Tibial nerve (tissue), 4 donors: ENCODE measurements around the gene RASD2. TPM values are rescaled to one million over a fixed set of nuclear protein-coding genes. Genes with fewer than 3 reads are reported as not detected.

Experiments used
- DNase-seq, 2 donors: peaks; one replicate each; pipeline ENCODE4 v3.0.0-alpha.2; 2019; ENCODE audit warnings: low spot score in 2 of 2
- H3K27ac ChIP-seq, 4 donors: fragments of 200-600 bp; sonication (generic) in 3 of 4; one replicate each; pipeline ENCODE4 v1.5.1; 2017 to 2019; ENCODE audit warnings: mild to moderate bottlenecking in 1 of 4
- H3K27me3 ChIP-seq, 2 donors: fragments of 200-600 bp; sonication (generic) in 1 of 2; one replicate each; pipeline versions ENCODE4 v1.5.1 to v1.6.0; 2017 to 2019
- H3K36me3 ChIP-seq, 3 donors: fragments of 200-600 bp; sonication (generic); one replicate each; pipeline ENCODE4 v1.5.1; 2018 to 2019
- H3K4me1 ChIP-seq, 4 donors: fragments of 200-600 bp; sonication (generic) in 3 of 4; one replicate each; pipeline ENCODE4 v1.5.1; 2017 to 2019
- H3K4me3 ChIP-seq, 4 donors: fragments of 200-600 bp; sonication (generic) in 3 of 4; one replicate each; pipeline ENCODE4 v1.5.1; 2017 to 2019; ENCODE audit warnings: mild to moderate bottlenecking in 1 of 4, moderate library complexity in 1 of 4
- H3K9me3 ChIP-seq, 4 donors: fragments of 200-600 bp; sonication (generic) in 3 of 4; one replicate each; pipeline ENCODE4 v1.5.1; 2017 to 2019
- EP300 ChIP-seq, 2 donors: sonication (generic); formaldehyde crosslinking; IDR thresholded peaks; one replicate each; pipeline ENCODE4 v1.6.1; 2017; ENCODE audit warnings: antibody characterized with exemption in 2 of 2, mild to moderate bottlenecking in 1 of 2
- POLR2A ChIP-seq, 2 donors: fragments of 450-650 bp; IDR thresholded peaks; one replicate each; pipeline ENCODE4 v1.6.1; 2017; ENCODE audit warnings: antibody characterized with exemption in 2 of 2, mild to moderate bottlenecking in 2 of 2, moderate library complexity in 2 of 2
- WGBS, 2 donors: methylation state at CpG; one replicate each; pipeline ENCODE4 v1.1.5; 2018; 5-methylcytosine and 5-hydroxymethylcytosine counted together
- total RNA-seq, 4 donors: library from RNA; depleted of rRNA; stranded (reverse); fragments of >200 nt; gene quantifications; one replicate each; pipeline ENCODE4 v1.1.0, GENCODE V29; 2016
- TF ChIP-seq, protein P1 (sequence below), 5 experiments: fragments of 200-600 bp in 3 of 5; fragments of 450-650 bp in 2 of 5; sonication (generic) in 3 of 5; IDR thresholded peaks; one replicate each; pipeline ENCODE4 v1.5.1; 2016 to 2019; ENCODE audit warnings: antibody characterized with exemption in 5 of 5, mild to moderate bottlenecking in 3 of 5, moderate library complexity in 2 of 5

The RASD2 gene
- total RNA-seq, 4 donors from 2014 or later: 0.20 to 1.5 (median 0.40) TPM

DNA sequence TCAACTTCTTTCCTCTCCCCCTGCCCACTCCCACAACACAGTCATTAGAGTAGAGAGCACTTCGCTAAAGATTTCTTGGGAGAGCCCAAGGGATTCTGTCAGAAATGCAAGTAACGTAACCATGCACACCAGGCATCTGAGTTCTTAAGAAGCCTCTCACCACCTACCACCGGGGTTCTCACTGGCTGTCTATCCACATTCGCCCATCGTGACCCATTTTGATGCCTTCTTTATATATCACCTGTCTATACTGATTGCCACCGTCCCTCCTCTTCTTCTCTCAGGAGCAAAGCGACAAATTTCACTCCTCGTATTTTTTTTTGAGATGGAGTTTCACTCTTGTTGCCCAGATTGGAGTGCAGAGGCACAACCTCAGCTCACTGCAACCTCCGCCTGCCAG lies 23.9 kb upstream of the RASD2 start:
- 81 to 89% methylated on average over 9 of the region's 9 CpGs for WGBS, 2 donors
- TF ChIP-seq EP300 (IDR thresholded peaks at IDR 0.05): no peak
- TF ChIP-seq, protein P1, sequence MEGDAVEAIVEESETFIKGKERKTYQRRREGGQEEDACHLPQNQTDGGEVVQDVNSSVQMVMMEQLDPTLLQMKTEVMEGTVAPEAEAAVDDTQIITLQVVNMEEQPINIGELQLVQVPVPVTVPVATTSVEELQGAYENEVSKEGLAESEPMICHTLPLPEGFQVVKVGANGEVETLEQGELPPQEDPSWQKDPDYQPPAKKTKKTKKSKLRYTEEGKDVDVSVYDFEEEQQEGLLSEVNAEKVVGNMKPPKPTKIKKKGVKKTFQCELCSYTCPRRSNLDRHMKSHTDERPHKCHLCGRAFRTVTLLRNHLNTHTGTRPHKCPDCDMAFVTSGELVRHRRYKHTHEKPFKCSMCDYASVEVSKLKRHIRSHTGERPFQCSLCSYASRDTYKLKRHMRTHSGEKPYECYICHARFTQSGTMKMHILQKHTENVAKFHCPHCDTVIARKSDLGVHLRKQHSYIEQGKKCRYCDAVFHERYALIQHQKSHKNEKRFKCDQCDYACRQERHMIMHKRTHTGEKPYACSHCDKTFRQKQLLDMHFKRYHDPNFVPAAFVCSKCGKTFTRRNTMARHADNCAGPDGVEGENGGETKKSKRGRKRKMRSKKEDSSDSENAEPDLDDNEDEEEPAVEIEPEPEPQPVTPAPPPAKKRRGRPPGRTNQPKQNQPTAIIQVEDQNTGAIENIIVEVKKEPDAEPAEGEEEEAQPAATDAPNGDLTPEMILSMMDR (IDR thresholded peaks at IDR 0.05): no peak
- no peak for TF ChIP-seq POLR2A (IDR thresholded peaks at IDR 0.05)
- Histone ChIP-seq H3K4me3 (no peak overlapping the region), H3K27me3 (peaks cover 0 to 39% of the 10 kb centered on the region in 2 donors), H3K36me3 (no peaks in the 10 kb centered on the region), H3K4me1 (no peaks in the 10 kb centered on the region), H3K27ac (no peak overlapping the region), H3K9me3 (no peaks in the 10 kb centered on the region)
- DNase-seq: no peak

- Histone ChIP-seq H3K4me3 (no peak overlapping the region), H3K27me3 (peaks cover 0 to 40% of the 10 kb centered on the region in 2 donors), H3K27ac (no peak overlapping the region), H3K9me3 (no peaks in the 10 kb centered on the region), H3K36me3 (no peaks in the 10 kb centered on the region), H3K4me1 (no peaks in the 10 kb centered on the region)
- DNase-seq: no peak
- TF ChIP-seq POLR2A (IDR thresholded peaks at IDR 0.05) (no peak), EP300 (IDR thresholded peaks at IDR 0.05) (no peak)
- TF ChIP-seq, protein P1 (IDR thresholded peaks at IDR 0.05): no peak
- WGBS, 2 donors: 80% methylated on average over 6 of the region's 6 CpGs
Observed at GRCh38 chr22:35517207-35517606, 23.4 kb upstream of the RASD2 start.

DNA sequence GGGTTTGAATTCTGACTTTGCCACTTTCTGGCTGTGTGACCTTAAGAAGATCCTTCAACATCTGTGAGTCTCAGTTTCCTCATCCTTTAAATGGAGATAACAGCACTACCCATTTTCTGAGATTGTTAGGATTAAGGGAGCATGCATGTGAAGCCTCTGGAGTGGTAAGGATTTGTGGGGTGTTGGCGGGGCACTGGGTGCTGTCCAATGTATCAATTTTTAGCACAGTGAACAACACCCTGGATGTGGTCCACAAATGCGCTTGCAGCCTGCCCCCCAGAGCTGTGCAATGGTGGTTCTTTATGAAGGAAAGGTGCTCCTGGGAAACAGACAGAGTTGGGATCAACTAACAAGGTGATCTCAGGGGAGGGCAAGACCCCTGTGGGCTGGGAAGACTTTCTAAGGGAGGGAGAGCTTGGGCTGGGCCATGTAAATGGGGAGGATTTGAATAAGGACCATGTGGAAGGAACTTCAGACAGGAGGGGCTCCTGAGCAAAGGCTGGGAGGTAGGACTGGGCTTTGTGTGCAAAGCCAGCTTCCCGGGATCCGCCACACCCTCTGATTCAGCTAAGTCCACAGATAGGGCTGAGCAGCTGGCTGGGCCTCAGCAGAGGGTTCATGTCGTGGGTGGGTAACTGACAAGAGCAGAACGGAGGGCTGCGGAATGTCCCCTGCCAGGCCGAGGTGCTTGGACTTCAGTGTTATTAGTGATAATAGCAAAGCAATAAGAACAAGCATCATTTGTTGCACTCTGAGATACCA lies 22.7 kb upstream of the RASD2 start:
- DNase-seq: no peak
- Histone ChIP-seq H3K9me3 (no peaks in the 10 kb centered on the region), H3K27ac (no peak overlapping the region), H3K4me1 (no peaks in the 10 kb centered on the region), H3K36me3 (no peaks in the 10 kb centered on the region), H3K4me3 (no peak overlapping the region), H3K27me3 (peaks cover 0 to 41% of the 10 kb centered on the region in 2 donors)
- WGBS, 2 donors: 61 to 69% methylated on average over 7 to 8 of the region's 8 CpGs
- TF ChIP-seq EP300 (IDR thresholded peaks at IDR 0.05) (no peak), POLR2A (IDR thresholded peaks at IDR 0.05) (no peak)
- TF ChIP-seq, protein P1 (IDR thresholded peaks at IDR 0.05): no peak

DNA sequence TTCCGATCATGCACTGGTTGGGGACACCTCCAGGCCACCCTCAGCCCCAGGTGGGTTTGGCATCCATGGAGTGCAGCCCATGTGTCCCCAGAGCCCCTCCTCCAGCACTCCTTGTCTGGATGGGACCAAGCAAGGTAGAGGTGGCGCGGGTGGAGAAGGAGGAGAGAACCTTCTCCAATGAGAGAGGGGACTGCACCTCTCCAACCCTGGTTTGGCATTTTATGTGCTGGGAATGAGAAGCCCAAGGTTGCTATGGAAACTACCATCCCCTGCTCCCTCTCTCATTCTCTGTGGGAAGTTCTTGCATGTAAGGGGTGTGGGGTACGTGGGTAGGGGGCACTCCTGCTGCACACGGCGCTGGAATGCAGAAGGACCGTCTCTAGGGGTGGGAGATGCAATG lies 21.8 kb upstream of the RASD2 start:
- TF ChIP-seq POLR2A (IDR thresholded peaks at IDR 0.05): no peak
- H3K27ac ChIP-seq: no peak overlapping the region
- H3K4me3 ChIP-seq: no peak overlapping the region
- no peak for DNase-seq
- 67 to 77% methylated on average over 7 of the region's 7 CpGs for WGBS, 2 donors
- no peaks in the 10 kb centered on the region for H3K9me3 ChIP-seq
- peaks cover 0 to 47% of the 10 kb centered on the region in 2 donors for H3K27me3 ChIP-seq
- no peaks in the 10 kb centered on the region for H3K36me3 ChIP-seq
- H3K4me1 ChIP-seq: no peaks in the 10 kb centered on the region

GRCh38 chr22:35519306-35520000 lies 21.2 kb upstream of the RASD2 start:
- no peak overlapping the region for H3K27ac ChIP-seq
- no peak for DNase-seq
- no peak for TF ChIP-seq POLR2A (IDR thresholded peaks at IDR 0.05)
- TF ChIP-seq, protein P1 (IDR thresholded peaks at IDR 0.05): no peak
- no peak for TF ChIP-seq EP300 (IDR thresholded peaks at IDR 0.05)
- no peaks in the 10 kb centered on the region for H3K4me1 ChIP-seq
- peaks cover 0 to 50% of the 10 kb centered on the region in 2 donors for H3K27me3 ChIP-seq
- no peaks in the 10 kb centered on the region for H3K36me3 ChIP-seq
- no peak overlapping the region for H3K4me3 ChIP-seq
- WGBS, 2 donors: 82 to 86% methylated on average over 8 of the region's 9 CpGs
- H3K9me3 ChIP-seq: no peaks in the 10 kb centered on the region
